ENCODE measurements around the gene PAIP2B. TPM values are rescaled to one million over a fixed set of nuclear protein-coding genes. Genes with fewer than 3 reads are reported as not detected.

Gene PAIP2B
- total RNA-seq, 4 donors from 2014 or later = 20.1 to 29.8 (median 23.1) TPM

GRCh38 chr2:71173096-71173495 lies 53.8 kb downstream of the PAIP2B start:
- TF ChIP-seq POLR2A (IDR thresholded peaks at IDR 0.05) = no peak
- TF ChIP-seq CTCF (IDR thresholded peaks at IDR 0.05) = no peak
- no peak for DNase-seq (ENCODE audit: low spot score in 2 of 2)
- intact Hi-C loops (cut with DNase I; ENCODE audit: low total_unique reads) = no loop called here
- H3K4me3 ChIP-seq (ENCODE audit: low read depth, poor library complexity, severe bottlenecking) = no peak overlapping the region
- WGBS, 2 donors = 45 to 89% methylated on average over 1 of the region's 1 CpG

- intact Hi-C loops (cut with DNase I; ENCODE audit: low total_unique reads) = no loop called here
- no peak for DNase-seq (ENCODE audit: low spot score in 2 of 2)
- TF ChIP-seq CTCF (IDR thresholded peaks at IDR 0.05) = no peak
- no peak for TF ChIP-seq POLR2A (IDR thresholded peaks at IDR 0.05)
- H3K4me3 ChIP-seq (ENCODE audit: low read depth, poor library complexity, severe bottlenecking) = no peak overlapping the region
- 53 to 55% methylated on average over 3 of the region's 3 CpGs for WGBS, 2 donors
Measured at GRCh38 chr2:71166812-71167211, 60.1 kb downstream of the PAIP2B start.

- H3K4me3 ChIP-seq (ENCODE audit: low read depth, poor library complexity, severe bottlenecking) = no peak overlapping the region
- TF ChIP-seq POLR2A (IDR thresholded peaks at IDR 0.05) (no peak), CTCF (IDR thresholded peaks at IDR 0.05) (no peak)
- intact Hi-C loops (cut with DNase I; ENCODE audit: low total_unique reads) = no loop called here
- no peak for DNase-seq (ENCODE audit: low spot score in 2 of 2)
- WGBS, 2 donors = 6 to 12% methylated on average over 16 of the region's 16 CpGs
Measured at GRCh38 chr2:71157124-71157793, 69.6 kb downstream of the PAIP2B start.

GRCh38 chr2:71156573-71156972 lies 70.3 kb downstream of the PAIP2B start:
- 33 to 43% methylated on average over 6 of the region's 6 CpGs for WGBS, 2 donors

GRCh38 chr2:71155846-71156245 lies 71.1 kb downstream of the PAIP2B start:
- intact Hi-C loops (cut with DNase I; ENCODE audit: low total_unique reads) = no loop called here
- no peak for DNase-seq (ENCODE audit: low spot score in 2 of 2)
- no peak overlapping the region for H3K4me3 ChIP-seq (ENCODE audit: low read depth, poor library complexity, severe bottlenecking)
- TF ChIP-seq POLR2A (IDR thresholded peaks at IDR 0.05) = no peak
- TF ChIP-seq CTCF (IDR thresholded peaks at IDR 0.05) = no peak
- WGBS, 2 donors = 90 to 99% methylated on average over 4 of the region's 4 CpGs

More at GRCh38 chr2:71156573-71156972, 70.3 kb downstream of the PAIP2B start:
- TF ChIP-seq POLR2A (IDR thresholded peaks at IDR 0.05) (no peak), CTCF (IDR thresholded peaks at IDR 0.05) (no peak)
- no peak overlapping the region for H3K4me3 ChIP-seq (ENCODE audit: low read depth, poor library complexity, severe bottlenecking)
- no peak for DNase-seq (ENCODE audit: low spot score in 2 of 2)
- intact Hi-C loops (cut with DNase I; ENCODE audit: low total_unique reads) = no loop called here

- no peak for DNase-seq (ENCODE audit: low spot score in 2 of 2)
- H3K4me3 ChIP-seq (ENCODE audit: low read depth, poor library complexity, severe bottlenecking) = no peak overlapping the region
- TF ChIP-seq POLR2A (IDR thresholded peaks at IDR 0.05) (no peak), CTCF (IDR thresholded peaks at IDR 0.05) (no peak)
- WGBS, 2 donors = 68 to 72% methylated on average over 6 of the region's 6 CpGs
- intact Hi-C loops (cut with DNase I; ENCODE audit: low total_unique reads) = no loop called here
Measured at GRCh38 chr2:71154798-71155197, 72.1 kb downstream of the PAIP2B start.
